OCI-LY7 (cell line): ENCODE measurements around the gene IQCH. TPM values are rescaled to one million over a fixed set of nuclear protein-coding genes. Genes with fewer than 3 reads are reported as not detected.
A peak's percentile ranks its signal among the peaks of the same experiment; 100 is the strongest.

Experiments
- BruUV-seq: library from RNA; stranded (reverse); fragments of 400-500 nt; replicated peaks from 2 replicates; lab custom pipeline; 2021; lab: Mats Ljungman, UMichigan
- CTCF ChIA-PET: fragments of 300-600 bp; sonication (Branson Sonifier 250); formaldehyde crosslinking; loops from one replicate; lab custom pipeline; 2022; ENCODE audit warnings: antibody characterized with exemption; ENCODE audit not compliant: unreplicated experiment; lab: Charles Lee
- POLR2A ChIA-PET: fragments of 300-600 bp; sonication (Branson Sonifier 250); formaldehyde crosslinking; loops from one replicate; lab custom pipeline; 2022; ENCODE audit warnings: antibody characterized with exemption; lab: Charles Lee
- DNase-seq: peaks from one replicate; pipeline ENCODE4 v3.0.0-alpha.2; 2015; ENCODE audit warnings: low spot score
- H2AFZ ChIP-seq: fragments of 200-600 bp; sonication (generic), shearing (Covaris generic); 2 replicates; pipeline ENCODE4 v1.6.1; 2014; ENCODE audit warnings: mild to moderate bottlenecking, antibody characterized with exemption, low read length, moderate library complexity
- H3K27ac ChIP-seq: fragments of 200-600 bp; sonication (generic); 2 replicates; pipeline ENCODE4 v1.5.1; 2014; ENCODE audit warnings: mixed run types, low read depth, mild to moderate bottlenecking, moderate library complexity, low read length, inconsistent platforms; ENCODE audit not compliant: poor library complexity, severe bottlenecking
- H3K36me3 ChIP-seq: fragments of 200-600 bp; sonication (generic); 2 replicates; pipeline ENCODE4 v1.6.1; 2014; ENCODE audit warnings: mild to moderate bottlenecking, antibody characterized with exemption, low read length, moderate library complexity, mixed read lengths; ENCODE audit not compliant: insufficient read depth
- H3K4me1 ChIP-seq: fragments of 200-600 bp; sonication (generic); 2 replicates; pipeline ENCODE4 v1.5.1; 2014; ENCODE audit warnings: mild to moderate bottlenecking, low read length; ENCODE audit not compliant: insufficient read depth, poor library complexity, severe bottlenecking
- H3K4me2 ChIP-seq: fragments of 200-600 bp; sonication (generic); 2 replicates; pipeline ENCODE4 v1.6.1; 2014; ENCODE audit warnings: mild to moderate bottlenecking, low read length
- H3K4me3 ChIP-seq: fragments of 200-600 bp; sonication (generic); 2 replicates; pipeline ENCODE4 v1.5.1; 2014; ENCODE audit warnings: mild to moderate bottlenecking, low read depth, low read length; ENCODE audit not compliant: poor library complexity, severe bottlenecking
- H3K79me2 ChIP-seq: fragments of 200-600 bp; sonication (generic); 2 replicates; pipeline ENCODE4 v1.6.1; 2016; ENCODE audit warnings: low read depth, mild to moderate bottlenecking, low read length, moderate library complexity, mixed read lengths; ENCODE audit not compliant: insufficient read depth
- H3K9me2 ChIP-seq: fragments of 200-600 bp; sonication (generic); 2 replicates; pipeline ENCODE4 v1.6.1; 2016; ENCODE audit warnings: mild to moderate bottlenecking, low read length, mixed read lengths; ENCODE audit not compliant: insufficient read depth
- H3K9me3 ChIP-seq: fragments of 200-600 bp; sonication (generic); 2 replicates; pipeline ENCODE4 v1.6.1; 2014; ENCODE audit warnings: mild to moderate bottlenecking, mixed run types, low read length, mixed read lengths
- H4K20me1 ChIP-seq: fragments of 200-600 bp; sonication (generic); 2 replicates; pipeline ENCODE4 v1.6.1; 2014; ENCODE audit warnings: mild to moderate bottlenecking, antibody characterized with exemption, low read length, moderate library complexity, mixed read lengths; ENCODE audit not compliant: insufficient read depth
- EZH2phosphoT487 ChIP-seq: fragments of 200-600 bp; sonication (generic); IDR thresholded peaks from 2 replicates; pipeline ENCODE4 v1.6.1; 2018; ENCODE audit warnings: low read depth, borderline replicate concordance, mild to moderate bottlenecking, mixed run types, antibody characterized with exemption, low read length, moderate library complexity, mixed read lengths
- intact Hi-C: fragments of 100-400 bp; cut with micrococcal nuclease; formaldehyde crosslinking; loops from one replicate; pipeline ENCODE4 v1.10.0; 2022; ENCODE audit not compliant: unreplicated experiment
- total RNA-seq, 2 experiments: library from RNA; depleted of rRNA in 1 of 2; stranded (reverse); fragments of >200 nt in 1 of 2; shearing (Covaris generic) in 1 of 2; gene quantifications; 2 replicates each; pipeline ENCODE4 v1.2.3, GENCODE V29; 2014 to 2022
- TF ChIP-seq, protein P1 (sequence below): fragments of 200-600 bp; sonication (generic); conservative IDR thresholded peaks from 2 replicates; pipeline ENCODE4 v1.5.1; 2014; ENCODE audit warnings: mild to moderate bottlenecking, antibody characterized with exemption, low read length, moderate library complexity, mixed read lengths

IQCH gene
- total RNA-seq, 2 experiments from 2014 or later = 3.9 to 5.8 TPM

DNA sequence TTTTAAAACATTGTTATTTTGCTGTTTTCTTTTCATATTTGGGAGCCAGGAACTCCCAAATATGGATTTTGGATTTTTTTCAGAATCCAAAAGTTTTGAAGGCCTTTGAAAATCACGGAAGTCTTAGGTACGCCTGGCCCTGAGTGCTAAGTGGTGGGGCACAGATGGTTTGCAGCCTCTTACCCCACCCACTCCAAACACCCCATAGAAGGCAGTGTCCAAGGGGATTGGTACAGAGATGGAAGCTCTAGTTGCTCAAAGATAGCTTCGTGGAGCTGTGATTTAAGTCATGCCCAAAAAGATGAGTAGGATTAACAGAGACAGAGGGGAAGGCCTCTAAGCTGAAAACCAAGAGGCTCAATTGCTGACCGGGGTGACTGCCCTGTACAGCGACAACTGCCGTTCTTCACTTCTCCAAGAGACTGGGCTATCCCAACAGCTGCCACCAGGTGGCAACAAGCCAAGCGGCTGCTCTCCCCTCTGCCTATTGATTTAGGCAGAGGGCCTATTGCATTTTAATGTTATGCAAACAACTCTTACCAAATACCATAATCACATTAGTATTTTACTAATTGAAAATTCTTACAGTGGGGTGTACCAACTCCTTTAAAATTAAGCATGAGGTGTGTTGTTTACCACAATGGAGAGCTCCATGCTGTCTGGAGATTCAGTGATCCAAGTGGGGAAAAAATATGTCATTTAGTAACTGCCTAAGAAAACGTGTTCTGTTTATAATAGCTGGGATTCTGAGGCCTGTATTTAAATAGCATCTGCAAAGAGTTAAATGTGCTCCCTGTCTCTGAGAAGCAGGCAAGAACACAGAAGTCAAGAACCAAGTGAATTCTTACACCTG is 202.3 kb downstream of the IQCH start:
- Histone ChIP-seq H3K79me2 (no peaks in the 10 kb centered on the region), H3K4me2 (no peak overlapping the region), H3K4me3 (no peak overlapping the region), H3K4me1 (no peaks in the 10 kb centered on the region), H3K9me2 (no peaks in the 10 kb centered on the region), H3K27ac (no peak overlapping the region), H3K9me3 (no peaks in the 10 kb centered on the region), H3K36me3 (no peaks in the 10 kb centered on the region), H4K20me1 (no peaks in the 10 kb centered on the region), H2AFZ (no peak overlapping the region)
- CTCF ChIA-PET = no interaction called here
- no TSS peak for BruUV-seq
- POLR2A ChIA-PET = interaction anchor here (1.0 kb wide), 1 partner anchor 378 kb away, joined by 3 read pairs; no protein-coding TSS in a partner anchor
- peak; percentile 79 for DNase-seq
- TF ChIP-seq EZH2phosphoT487 = no peak
- TF ChIP-seq, protein P1, sequence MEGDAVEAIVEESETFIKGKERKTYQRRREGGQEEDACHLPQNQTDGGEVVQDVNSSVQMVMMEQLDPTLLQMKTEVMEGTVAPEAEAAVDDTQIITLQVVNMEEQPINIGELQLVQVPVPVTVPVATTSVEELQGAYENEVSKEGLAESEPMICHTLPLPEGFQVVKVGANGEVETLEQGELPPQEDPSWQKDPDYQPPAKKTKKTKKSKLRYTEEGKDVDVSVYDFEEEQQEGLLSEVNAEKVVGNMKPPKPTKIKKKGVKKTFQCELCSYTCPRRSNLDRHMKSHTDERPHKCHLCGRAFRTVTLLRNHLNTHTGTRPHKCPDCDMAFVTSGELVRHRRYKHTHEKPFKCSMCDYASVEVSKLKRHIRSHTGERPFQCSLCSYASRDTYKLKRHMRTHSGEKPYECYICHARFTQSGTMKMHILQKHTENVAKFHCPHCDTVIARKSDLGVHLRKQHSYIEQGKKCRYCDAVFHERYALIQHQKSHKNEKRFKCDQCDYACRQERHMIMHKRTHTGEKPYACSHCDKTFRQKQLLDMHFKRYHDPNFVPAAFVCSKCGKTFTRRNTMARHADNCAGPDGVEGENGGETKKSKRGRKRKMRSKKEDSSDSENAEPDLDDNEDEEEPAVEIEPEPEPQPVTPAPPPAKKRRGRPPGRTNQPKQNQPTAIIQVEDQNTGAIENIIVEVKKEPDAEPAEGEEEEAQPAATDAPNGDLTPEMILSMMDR = peak; percentile 98
- intact Hi-C loops = loop anchor here (1.0 to 2.0 kb wide), 2 partner anchors 326 to 379 kb away; no protein-coding TSS in a partner anchor

- H3K4me2 ChIP-seq = no peak overlapping the region
- intact Hi-C loops = no loop called here
These were observed 203.9 kb downstream of the IQCH start for GRCh38 chr15:67458331-67459029.

More at GRCh38 chr15:67458331-67459029, 203.9 kb downstream of the IQCH start:
- no peak for TF ChIP-seq EZH2phosphoT487
- TF ChIP-seq, protein P1 = no peak
- no peak overlapping the region for H2AFZ ChIP-seq
- no peaks in the 10 kb centered on the region for H3K36me3 ChIP-seq
- ChIA-PET POLR2A (no interaction called here), CTCF (no interaction called here)
- H4K20me1 ChIP-seq = no peaks in the 10 kb centered on the region
- no peaks in the 10 kb centered on the region for H3K9me3 ChIP-seq
- H3K9me2 ChIP-seq = no peaks in the 10 kb centered on the region
- no peak overlapping the region for H3K27ac ChIP-seq
- no TSS peak for BruUV-seq
- no peak for DNase-seq
- H3K4me1 ChIP-seq = no peaks in the 10 kb centered on the region
- H3K4me3 ChIP-seq = no peak overlapping the region
- H3K79me2 ChIP-seq = no peaks in the 10 kb centered on the region
